NT2/D1 (cell line): ENCODE measurements around the gene FN1.

Experiments
- SUZ12 ChIP-seq: IDR thresholded peaks from 2 replicates; pipeline ENCODE4 v1.6.1; 2011; ENCODE audit not compliant: insufficient read length, insufficient read depth; ENCODE audit errors: extremely low read depth
- YY1 ChIP-seq: IDR thresholded peaks from 2 replicates; pipeline ENCODE4 v1.6.1; 2011; ENCODE audit not compliant: insufficient read length, insufficient read depth
- ZNF274 ChIP-seq: IDR thresholded peaks from 2 replicates; pipeline ENCODE4 v1.6.1; 2011; ENCODE audit warnings: mild to moderate bottlenecking, low read depth, low read length

DNA sequence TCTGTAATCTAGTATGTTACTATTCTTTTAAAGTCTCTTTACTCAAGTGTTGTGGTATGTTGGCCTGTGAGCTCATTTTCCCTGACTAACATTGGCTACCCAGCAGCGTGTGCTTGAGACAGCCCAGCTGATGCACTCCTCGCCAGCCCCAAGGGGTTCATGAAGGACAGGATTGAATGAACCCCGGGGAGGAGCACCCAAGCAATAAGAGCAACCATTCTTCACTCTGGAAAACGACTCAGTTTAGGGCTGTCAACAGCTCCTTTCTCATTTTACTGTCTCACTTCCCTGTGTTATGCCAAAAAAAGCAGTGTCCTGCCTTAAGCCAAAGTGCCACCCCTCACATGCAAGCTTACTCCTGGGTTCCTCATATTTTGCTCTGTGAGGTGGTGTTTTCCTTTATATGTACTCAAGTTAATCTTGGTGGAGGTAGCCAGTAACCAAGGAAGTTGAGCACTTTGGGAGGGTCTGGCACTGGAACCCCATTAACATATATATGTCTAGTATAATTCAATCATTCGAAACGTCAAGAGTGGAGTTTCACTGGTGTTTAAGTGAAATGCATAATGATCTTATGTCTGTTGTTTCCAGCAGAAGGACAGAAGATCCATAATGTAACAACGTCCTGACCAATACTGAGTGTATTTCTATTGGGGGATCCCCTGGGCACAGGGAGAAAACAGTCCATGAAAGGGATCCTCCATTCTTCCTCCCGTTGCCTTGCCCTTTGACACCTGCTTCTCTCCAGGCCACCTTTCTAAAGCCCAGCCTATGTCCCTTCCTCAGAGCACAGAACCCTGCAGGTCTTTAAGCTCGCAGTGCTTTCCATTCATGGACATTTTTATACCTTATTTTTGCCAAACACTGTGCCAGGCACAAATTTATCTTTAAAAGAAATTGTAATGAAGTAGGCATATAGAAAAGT is 80.8 kb downstream of the FN1 start:
- no peak for TF ChIP-seq YY1
- TF ChIP-seq SUZ12: no peak
- no peak for TF ChIP-seq ZNF274
